ENCODE measurements around the gene LILRA1. TPM values are rescaled to one million over a fixed set of nuclear protein-coding genes. Genes with fewer than 3 reads are reported as not detected.

LILRA1 gene
- total and polyA plus RNA-seq, 2 donors (not counting 1 experiment from before 2014, with no cell fraction given), result 1.5 TPM; not detected in 1

GRCh38 chr19:54614726-54615125 is 21.3 kb downstream of the LILRA1 start:
- CTCF ChIA-PET, result interaction anchor here (0.5 to 2.7 kb wide), 3 partner anchors 38 to 148 kb away, joined by 3 to 9 read pairs (median 4); no protein-coding TSS in a partner anchor
- Histone ChIP-seq H3K36me3 (replicated peaks in 1 of 2; ENCODE audit: control extremely low read depth in 1 of 2, control insufficient read depth in 1 of 2, extremely low read depth in 1 of 2, insufficient read depth in 2 of 2, low read length in 1 of 2) (no peaks in the 10 kb centered on the region), H3K9ac (ENCODE audit: low read length) (no peak overlapping the region), H3K4me2 (replicated peaks; ENCODE audit: low read depth, low read length, poor library complexity, severe bottlenecking) (peak overlapping the region; percentile 79), H3K27me3 (replicated peaks in 1 of 4; ENCODE audit: control extremely low read depth in 1 of 4, control insufficient read depth in 3 of 4, insufficient read depth in 4 of 4, low read length in 3 of 4) (no peaks in the 10 kb centered on the region), H2AFZ (ENCODE audit: insufficient read depth, low read depth, low read length, poor library complexity, severe bottlenecking) (no peak overlapping the region), H3K79me2 (ENCODE audit: control insufficient read depth, insufficient read depth, low read length) (peaks cover 39% of the 10 kb centered on the region), H3K9me3 (ENCODE audit: control extremely low read depth in 1 of 3, control insufficient read depth in 2 of 3, insufficient read depth in 1 of 3, low read length in 2 of 3) (no peaks in the 10 kb centered on the region), H4K20me1 (ENCODE audit: control insufficient read depth, insufficient read depth, low read length, poor library complexity, severe bottlenecking) (no peaks in the 10 kb centered on the region), H3K4me3 (ENCODE audit: control extremely low read depth in 1 of 5, extremely low read depth in 1 of 5, insufficient read depth in 1 of 5, low read depth in 2 of 5, low read length in 4 of 5) (no peak overlapping the region), H3K4me1 (ENCODE audit: control insufficient read depth in 2 of 2, insufficient read depth in 2 of 2, low read length in 2 of 2) (peaks cover 44 to 46% of the 10 kb centered on the region in 2 donors), H3K27ac (ENCODE audit: low read length in 2 of 2) (no peak overlapping the region)
- no peak for TF ChIP-seq EZH2 (IDR thresholded peaks at IDR 0.05; ENCODE audit: borderline replicate concordance, insufficient read depth, low read depth, low read length, poor library complexity, severe bottlenecking)
- TF ChIP-seq, protein P1, sequence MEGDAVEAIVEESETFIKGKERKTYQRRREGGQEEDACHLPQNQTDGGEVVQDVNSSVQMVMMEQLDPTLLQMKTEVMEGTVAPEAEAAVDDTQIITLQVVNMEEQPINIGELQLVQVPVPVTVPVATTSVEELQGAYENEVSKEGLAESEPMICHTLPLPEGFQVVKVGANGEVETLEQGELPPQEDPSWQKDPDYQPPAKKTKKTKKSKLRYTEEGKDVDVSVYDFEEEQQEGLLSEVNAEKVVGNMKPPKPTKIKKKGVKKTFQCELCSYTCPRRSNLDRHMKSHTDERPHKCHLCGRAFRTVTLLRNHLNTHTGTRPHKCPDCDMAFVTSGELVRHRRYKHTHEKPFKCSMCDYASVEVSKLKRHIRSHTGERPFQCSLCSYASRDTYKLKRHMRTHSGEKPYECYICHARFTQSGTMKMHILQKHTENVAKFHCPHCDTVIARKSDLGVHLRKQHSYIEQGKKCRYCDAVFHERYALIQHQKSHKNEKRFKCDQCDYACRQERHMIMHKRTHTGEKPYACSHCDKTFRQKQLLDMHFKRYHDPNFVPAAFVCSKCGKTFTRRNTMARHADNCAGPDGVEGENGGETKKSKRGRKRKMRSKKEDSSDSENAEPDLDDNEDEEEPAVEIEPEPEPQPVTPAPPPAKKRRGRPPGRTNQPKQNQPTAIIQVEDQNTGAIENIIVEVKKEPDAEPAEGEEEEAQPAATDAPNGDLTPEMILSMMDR (IDR thresholded peaks at IDR 0.05), result no peak
- Mint-ChIP-seq H3K9me3 (ENCODE audit: insufficient read depth) (no peaks in the 10 kb centered on the region), H3K27ac (peak overlapping the region; percentile 54), H3K4me3 (no peak overlapping the region), H3K27me3 (no peaks in the 10 kb centered on the region), H3K4me1 (peaks cover 74% of the 10 kb centered on the region)
- POLR2A ChIA-PET, result no interaction called here
- intact Hi-C loops (cut with micrococcal nuclease), result loop anchor here (5.0 to 10.0 kb wide), 2 partner anchors 38 to 50 kb away; no protein-coding TSS in a partner anchor
- DNase-seq (no peak), ATAC-seq (ENCODE audit: low read depth) (no peak)
- no CpG with 5 or more reads among the region's 1 CpG for WGBS (ENCODE audit: insufficient coverage)

DNA sequence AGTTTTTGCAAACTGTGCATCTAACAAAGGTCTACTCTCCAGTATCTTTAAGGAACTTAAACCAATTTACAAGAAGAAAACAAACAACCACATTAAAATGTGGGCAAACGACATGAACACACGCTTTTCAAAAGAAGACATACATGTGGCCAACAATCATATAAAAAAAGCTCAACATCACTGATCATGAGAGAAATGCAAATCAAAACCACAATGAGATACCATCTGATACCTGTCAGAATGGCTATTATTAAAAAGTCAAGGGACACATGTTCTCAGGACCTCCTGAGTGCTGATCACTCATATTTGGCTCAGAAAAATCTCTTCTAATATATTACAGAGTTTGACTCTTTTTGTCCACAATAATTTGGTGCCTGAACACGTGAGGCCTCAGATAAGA is 22.6 kb downstream of the LILRA1 start:
- DNase-seq, result peak; percentile 62
- TF ChIP-seq EZH2 (IDR thresholded peaks at IDR 0.05; ENCODE audit: borderline replicate concordance, insufficient read depth, low read depth, low read length, poor library complexity, severe bottlenecking), result no peak
- TF ChIP-seq, protein P1 (IDR thresholded peaks at IDR 0.05), result no peak
- H3K4me3 Mint-ChIP-seq, result peak overlapping the region; percentile 93
- Histone ChIP-seq H4K20me1 (ENCODE audit: control insufficient read depth, insufficient read depth, low read length, poor library complexity, severe bottlenecking) (no peaks in the 10 kb centered on the region), H3K4me1 (ENCODE audit: control insufficient read depth in 2 of 2, insufficient read depth in 2 of 2, low read length in 2 of 2) (peaks cover 55 to 56% of the 10 kb centered on the region in 2 donors), H3K36me3 (replicated peaks in 1 of 2; ENCODE audit: control extremely low read depth in 1 of 2, control insufficient read depth in 1 of 2, extremely low read depth in 1 of 2, insufficient read depth in 2 of 2, low read length in 1 of 2) (no peaks in the 10 kb centered on the region), H3K4me3 (ENCODE audit: control extremely low read depth in 1 of 5, extremely low read depth in 1 of 5, insufficient read depth in 1 of 5, low read depth in 2 of 5, low read length in 4 of 5) (peak overlapping the region in 4 of 5 experiments; percentile 52 to 83 (median 66)), H2AFZ (ENCODE audit: insufficient read depth, low read depth, low read length, poor library complexity, severe bottlenecking) (peak overlapping the region; percentile 11), H3K9ac (ENCODE audit: low read length) (peak overlapping the region; percentile 84), H3K79me2 (ENCODE audit: control insufficient read depth, insufficient read depth, low read length) (peaks cover 52% of the 10 kb centered on the region), H3K27me3 (replicated peaks in 1 of 4; ENCODE audit: control extremely low read depth in 1 of 4, control insufficient read depth in 3 of 4, insufficient read depth in 4 of 4, low read length in 3 of 4) (no peaks in the 10 kb centered on the region), H3K9me3 (ENCODE audit: control extremely low read depth in 1 of 3, control insufficient read depth in 2 of 3, insufficient read depth in 1 of 3, low read length in 2 of 3) (no peaks in the 10 kb centered on the region), H3K27ac (ENCODE audit: low read length in 2 of 2) (peak overlapping the region; percentile 86 to 87), H3K4me2 (replicated peaks; ENCODE audit: low read depth, low read length, poor library complexity, severe bottlenecking) (peak overlapping the region; percentile 79)
- peaks cover 81% of the 10 kb centered on the region for H3K4me1 Mint-ChIP-seq
- H3K27ac Mint-ChIP-seq, result peak overlapping the region; percentile 94
- ATAC-seq (ENCODE audit: low read depth), result peak; percentile 46
- POLR2A ChIA-PET, result interaction anchor here (0.6 to 1.5 kb wide), 3 partner anchors 15 to 443 kb away, joined by 4 to 8 read pairs (median 4); partner anchors contain the start of genes LILRB1 and TMC4
- intact Hi-C loops (cut with micrococcal nuclease), result loop anchor here (2.0 to 10.0 kb wide), 3 partner anchors 15 to 51 kb away; partner anchors contain the start of gene LILRB1
- CTCF ChIA-PET, result interaction anchor here (0.6 to 2.7 kb wide), 6 partner anchors 21 to 135 kb away, joined by 3 to 9 read pairs (median 4); no protein-coding TSS in a partner anchor
- WGBS (ENCODE audit: insufficient coverage), result 17% methylated on average over 3 of the region's 3 CpGs
- no peaks in the 10 kb centered on the region for H3K27me3 Mint-ChIP-seq
- H3K9me3 Mint-ChIP-seq (ENCODE audit: insufficient read depth), result no peaks in the 10 kb centered on the region
